ENCODE results near the gene ACBD3. TPM values are rescaled to one million over a fixed set of nuclear protein-coding genes. Genes with fewer than 3 reads are reported as not detected.
A peak's percentile ranks its signal among the peaks of the same experiment; 100 is the strongest.

ACBD3 gene
- total and polyA plus RNA-seq, 4 donors, result 13.5 to 51.9 (median 30.5) TPM

- peak in 1 of 3 donors; percentile 41 for DNase-seq
- H3K27ac ChIP-seq (ENCODE audit: low read depth in 1 of 2, low read length in 1 of 2), result peak overlapping the region in 1 of 2 donors; percentile 71
- H3K9ac ChIP-seq (ENCODE audit: insufficient read depth in 1 of 2, low read length in 2 of 2), result no peak overlapping the region
- H3K36me3 ChIP-seq (ENCODE audit: control insufficient read depth in 4 of 4, insufficient read depth in 4 of 4, low read length in 4 of 4), result no peaks in the 10 kb centered on the region
- TF ChIP-seq, protein P1, sequence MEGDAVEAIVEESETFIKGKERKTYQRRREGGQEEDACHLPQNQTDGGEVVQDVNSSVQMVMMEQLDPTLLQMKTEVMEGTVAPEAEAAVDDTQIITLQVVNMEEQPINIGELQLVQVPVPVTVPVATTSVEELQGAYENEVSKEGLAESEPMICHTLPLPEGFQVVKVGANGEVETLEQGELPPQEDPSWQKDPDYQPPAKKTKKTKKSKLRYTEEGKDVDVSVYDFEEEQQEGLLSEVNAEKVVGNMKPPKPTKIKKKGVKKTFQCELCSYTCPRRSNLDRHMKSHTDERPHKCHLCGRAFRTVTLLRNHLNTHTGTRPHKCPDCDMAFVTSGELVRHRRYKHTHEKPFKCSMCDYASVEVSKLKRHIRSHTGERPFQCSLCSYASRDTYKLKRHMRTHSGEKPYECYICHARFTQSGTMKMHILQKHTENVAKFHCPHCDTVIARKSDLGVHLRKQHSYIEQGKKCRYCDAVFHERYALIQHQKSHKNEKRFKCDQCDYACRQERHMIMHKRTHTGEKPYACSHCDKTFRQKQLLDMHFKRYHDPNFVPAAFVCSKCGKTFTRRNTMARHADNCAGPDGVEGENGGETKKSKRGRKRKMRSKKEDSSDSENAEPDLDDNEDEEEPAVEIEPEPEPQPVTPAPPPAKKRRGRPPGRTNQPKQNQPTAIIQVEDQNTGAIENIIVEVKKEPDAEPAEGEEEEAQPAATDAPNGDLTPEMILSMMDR (IDR thresholded peaks at IDR 0.05; ENCODE audit: control extremely low read depth, extremely low read depth), result no peak
- no peak overlapping the region for H3K4me3 ChIP-seq
- peaks cover 0 to 8% (median 0%) of the 10 kb centered on the region in 5 donors for H3K4me1 ChIP-seq (ENCODE audit: control insufficient read depth in 5 of 5, insufficient read depth in 5 of 5, low read length in 5 of 5)
- peaks cover 0 to 6% (median 0%) of the 10 kb centered on the region in 4 donors for H3K9me3 ChIP-seq (ENCODE audit: control insufficient read depth in 4 of 4, insufficient read depth in 3 of 4, low read length in 3 of 4)
- peaks cover 0 to 2% (median 0%) of the 10 kb centered on the region in 3 donors for H3K27me3 ChIP-seq (ENCODE audit: control insufficient read depth in 3 of 3, insufficient read depth in 3 of 3, low read length in 2 of 3)
- 44 to 76% methylated on average over 21 of the region's 21 CpGs for WGBS, 2 donors
- ATAC-seq (ENCODE audit: insufficient read depth, low FRiP score), result peak; percentile 58
Measured at GRCh38 chr1:226135059-226135651, 51.4 kb downstream of the ACBD3 start.

GRCh38 chr1:226134170-226135058, 52.1 kb downstream of the ACBD3 start:
- 67 to 84% methylated on average over 16 of the region's 16 CpGs for WGBS, 2 donors
- no peak for DNase-seq
- H3K36me3 ChIP-seq (ENCODE audit: control insufficient read depth in 4 of 4, insufficient read depth in 4 of 4, low read length in 4 of 4), result no peaks in the 10 kb centered on the region
- no peak overlapping the region for H3K4me3 ChIP-seq
- TF ChIP-seq, protein P1 (IDR thresholded peaks at IDR 0.05; ENCODE audit: control extremely low read depth, extremely low read depth), result no peak
- peaks cover 0 to 2% (median 0%) of the 10 kb centered on the region in 3 donors for H3K27me3 ChIP-seq (ENCODE audit: control insufficient read depth in 3 of 3, insufficient read depth in 3 of 3, low read length in 2 of 3)
- H3K9ac ChIP-seq (ENCODE audit: insufficient read depth in 1 of 2, low read length in 2 of 2), result no peak overlapping the region
- peak overlapping the region in 1 of 2 donors; percentile 35 for H3K27ac ChIP-seq (ENCODE audit: low read depth in 1 of 2, low read length in 1 of 2)
- peaks cover 0 to 6% (median 0%) of the 10 kb centered on the region in 4 donors for H3K9me3 ChIP-seq (ENCODE audit: control insufficient read depth in 4 of 4, insufficient read depth in 3 of 4, low read length in 3 of 4)
- no peak for ATAC-seq (ENCODE audit: insufficient read depth, low FRiP score)
- H3K4me1 ChIP-seq (ENCODE audit: control insufficient read depth in 5 of 5, insufficient read depth in 5 of 5, low read length in 5 of 5), result peaks cover 0 to 8% (median 0%) of the 10 kb centered on the region in 5 donors

DNA sequence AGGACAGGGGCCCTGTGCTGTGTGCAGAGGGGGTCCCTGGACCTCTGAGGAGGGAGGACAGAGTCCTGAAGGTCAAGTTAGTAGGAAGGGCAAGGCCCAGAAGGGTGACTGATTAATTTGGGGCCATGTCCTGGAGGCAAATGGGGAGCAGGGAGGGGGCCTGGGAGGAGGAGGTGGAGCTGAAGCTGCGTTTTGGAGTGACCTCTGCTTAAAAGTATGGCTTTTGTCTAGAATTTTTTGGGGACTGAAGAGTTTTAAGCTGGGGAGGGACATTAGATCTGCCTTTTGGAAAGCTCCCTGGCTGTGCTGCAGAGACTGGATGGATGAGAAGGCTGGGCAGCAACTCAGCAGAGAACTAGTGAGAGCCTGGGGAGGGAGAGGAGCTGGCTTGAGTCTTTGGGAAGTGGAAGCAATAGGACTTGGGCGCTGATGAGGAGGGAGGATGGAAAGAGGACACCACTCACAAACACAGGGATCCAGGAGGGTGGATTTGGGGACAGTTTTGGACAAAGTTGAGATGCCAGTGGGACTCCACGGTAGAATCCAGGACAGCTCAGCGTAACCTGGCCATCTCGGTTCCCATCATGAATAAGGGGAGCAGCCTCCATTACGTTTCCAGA, 52.9 kb downstream of the ACBD3 start:
- Histone ChIP-seq H3K4me1 (ENCODE audit: control insufficient read depth in 5 of 5, insufficient read depth in 5 of 5, low read length in 5 of 5) (peaks cover 0 to 8% (median 4%) of the 10 kb centered on the region in 5 donors), H3K27me3 (ENCODE audit: control insufficient read depth in 3 of 3, insufficient read depth in 3 of 3, low read length in 2 of 3) (peaks cover 0 to 2% (median 0%) of the 10 kb centered on the region in 3 donors)

More for the DNA sequence above, 52.9 kb downstream of the ACBD3 start:
- Histone ChIP-seq H3K36me3 (ENCODE audit: control insufficient read depth in 4 of 4, insufficient read depth in 4 of 4, low read length in 4 of 4) (no peaks in the 10 kb centered on the region), H3K27ac (ENCODE audit: low read depth in 1 of 2, low read length in 1 of 2) (peak overlapping the region in 1 of 2 donors; percentile 76), H3K9me3 (ENCODE audit: control insufficient read depth in 4 of 4, insufficient read depth in 3 of 4, low read length in 3 of 4) (peaks cover 0 to 9% (median 0%) of the 10 kb centered on the region in 4 donors), H3K4me3 (no peak overlapping the region), H3K9ac (ENCODE audit: insufficient read depth in 1 of 2, low read length in 2 of 2) (no peak overlapping the region)
- TF ChIP-seq, protein P1 (IDR thresholded peaks at IDR 0.05; ENCODE audit: control extremely low read depth, extremely low read depth), result no peak
- DNase-seq (no peak), ATAC-seq (ENCODE audit: insufficient read depth, low FRiP score) (no peak)
- WGBS, 2 donors, result 90 to 95% methylated on average over 6 of the region's 6 CpGs

Data from lung (tissue), 12 donors.